Measurements from ENCODE around the gene TRIM37. TPM values are rescaled to one million over a fixed set of nuclear protein-coding genes. Genes with fewer than 3 reads are reported as not detected.

The TRIM37 gene
- total and polyA plus RNA-seq, 2 of the 8 experiments (the other 6 are each of a cell fraction or from before 2014, with no cell fraction given) = 38.2 to 57.0 TPM

- TF ChIP-seq NANOG (IDR thresholded peaks at IDR 0.05; ENCODE audit: insufficient read depth, low read depth, low read length, poor library complexity, severe bottlenecking) (peak; percentile 47), GTF2F1 (IDR thresholded peaks at IDR 0.05; ENCODE audit: borderline replicate concordance, low read depth, low read length) (0 out of 2 replicates have a peak, but pooled peaks have one; percentile 35), USF2 (IDR thresholded peaks at IDR 0.05; ENCODE audit: low read length) (no peak), CHD7 (IDR thresholded peaks at IDR 0.05; ENCODE audit: insufficient replicate concordance, low read length) (no peak), TCF12 (IDR thresholded peaks at IDR 0.05; ENCODE audit: low read depth, low read length) (no peak), POU5F1 (IDR thresholded peaks at IDR 0.05; ENCODE audit: low read depth, low read length) (no peak), SIX5 (IDR thresholded peaks at IDR 0.05; ENCODE audit: low read depth, low read length) (no peak), TAF1 (IDR thresholded peaks at IDR 0.05; ENCODE audit: low read depth, low read length) (peak; percentile 88)
Observed at GRCh38 chr17:59154721-59155438, 48.2 kb upstream of the TRIM37 start, which contains the start of gene SKA2 (continued).

All from H1 (cell line).